Adrenal gland (tissue), 12 donors: ENCODE measurements around the gene SPINK1. TPM values are rescaled to one million over a fixed set of nuclear protein-coding genes. Genes with fewer than 3 reads are reported as not detected.

Source experiments
- DNase-seq, 7 donors: peaks; one replicate each; pipeline ENCODE4 v3.0.0-alpha.2; 2019 to 2020
- H3K27ac ChIP-seq, 5 donors: fragments of 200-600 bp; sonication (generic) in 4 of 5; 1 replicate in 3 of 5; 2 replicates in 2 of 5; pipeline versions ENCODE4 v1.5.1 to v1.8.0; 2016 to 2020; ENCODE audit warnings: mild to moderate bottlenecking in 1 of 5
- H3K27me3 ChIP-seq: fragments of 200-600 bp; 2 replicates; pipeline ENCODE4 v1.8.0; 2021
- H3K36me3 ChIP-seq, 2 donors: fragments of 200-600 bp; replicated peaks in 1 of 2; 1 replicate in 1 of 2; 2 replicates in 1 of 2; pipeline versions ENCODE4 v1.5.1 to v1.8.0; 2018 to 2022
- H3K4me1 ChIP-seq, 2 donors: fragments of 200-600 bp; replicated peaks in 1 of 2; 1 replicate in 1 of 2; 2 replicates in 1 of 2; pipeline versions ENCODE4 v1.5.1 to v1.8.0; 2018 to 2021
- H3K4me3 ChIP-seq, 4 donors: fragments of 200-600 bp; sonication (generic) in 3 of 4; one replicate each; pipeline ENCODE4 v1.5.1; 2016 to 2018
- H3K9me3 ChIP-seq, 3 donors: fragments of 200-600 bp; sonication (generic) in 1 of 3; replicated peaks in 1 of 3; 1 replicate in 2 of 3; 2 replicates in 1 of 3; pipeline versions ENCODE4 v1.5.1 to v1.8.0; 2016 to 2021
- POLR2A ChIP-seq, 2 donors: fragments of 450-650 bp; IDR thresholded peaks; one replicate each; pipeline ENCODE4 v1.6.1; 2017; ENCODE audit warnings: antibody characterized with exemption in 2 of 2, mild to moderate bottlenecking in 2 of 2, moderate library complexity in 1 of 2
- WGBS, 4 donors: extraction: QIAGEN DNeasy Blood & Tissue Kit in 2 of 4; methylation state at CpG; one replicate each; pipeline versions ENCODE4 v1.1.5 to v1.1.7; 2013 to 2017; 5-methylcytosine and 5-hydroxymethylcytosine counted together
- intact Hi-C, 2 donors: fragments of 100-400 bp; cut with DNase I; formaldehyde crosslinking; loops; one replicate each; pipeline versions ENCODE4 v1.14.1 to v1.15.0; 2022 to 2023
- polyA plus RNA-seq, 3 donors: library from polyadenylated mRNA; stranded (reverse); fragments of 200-250 nt in 2 of 3; fragments of 350-450 nt in 1 of 3; fragmentation: Illumina TruSeq in 1 of 3; extraction: RNeasy Lipid Tissue Mini Kit (QIAGEN cat#74804) in 1 of 3; gene quantifications; one replicate each; pipeline ENCODE4 v1.2.3, GENCODE V29; 2013 to 2014
- total RNA-seq, 9 donors: library from RNA; depleted of rRNA in 4 of 9; stranded (reverse); fragments of >200 nt in 4 of 9; fragments of 120-200 nt in 1 of 9; fragmentation: NEBNext Ultra II Directional in 1 of 9; extraction: Animal tissue kit (Norgen Biotek cat#: 25700) in 1 of 9; gene quantifications; one replicate each; pipeline versions ENCODE4 v1.1.0 to v1.2.4, GENCODE V29; 2013 to 2023
- TF ChIP-seq, protein P1 (sequence below), 6 experiments: fragments of 450-650 bp in 4 of 6; fragments of 200-600 bp in 2 of 6; sonication (generic) in 1 of 6; IDR thresholded peaks; 1 replicate in 5 of 6; 2 replicates in 1 of 6; pipeline versions ENCODE4 v1.5.1 to v1.8.0; 2016 to 2021; ENCODE audit warnings: antibody characterized with exemption in 6 of 6, mild to moderate bottlenecking in 2 of 6, moderate library complexity in 1 of 6
- donor health status: healthy with polysubstance abuse.
- donor health status: Bipolar disorder and iron deficiency.
- donor health status: DM: yes; HTN: yes; CAD: no.
- donor health status: DM: no; HTN: no; CAD: no.
- donor health status: DM: no; HTN: no; CAD: no.
- donor health status: DM: yes; HTN: yes; CAD: no.

SPINK1 gene
- total and polyA plus RNA-seq, 12 donors = 1.3 to 6.5 (median 4.3) TPM; not detected in 6

- Histone ChIP-seq H3K4me1 (no peaks in the 10 kb centered on the region), H3K27me3 (no peaks in the 10 kb centered on the region), H3K4me3 (no peak overlapping the region), H3K9me3 (no peaks in the 10 kb centered on the region), H3K27ac (no peak overlapping the region), H3K36me3 (no peaks in the 10 kb centered on the region)
- intact Hi-C loops = loop anchor here (2.0 to 5.0 kb wide), 2 partner anchors 194 to 195 kb away; no protein-coding TSS in a partner anchor
- TF ChIP-seq POLR2A (IDR thresholded peaks at IDR 0.05) = no peak
- TF ChIP-seq, protein P1, sequence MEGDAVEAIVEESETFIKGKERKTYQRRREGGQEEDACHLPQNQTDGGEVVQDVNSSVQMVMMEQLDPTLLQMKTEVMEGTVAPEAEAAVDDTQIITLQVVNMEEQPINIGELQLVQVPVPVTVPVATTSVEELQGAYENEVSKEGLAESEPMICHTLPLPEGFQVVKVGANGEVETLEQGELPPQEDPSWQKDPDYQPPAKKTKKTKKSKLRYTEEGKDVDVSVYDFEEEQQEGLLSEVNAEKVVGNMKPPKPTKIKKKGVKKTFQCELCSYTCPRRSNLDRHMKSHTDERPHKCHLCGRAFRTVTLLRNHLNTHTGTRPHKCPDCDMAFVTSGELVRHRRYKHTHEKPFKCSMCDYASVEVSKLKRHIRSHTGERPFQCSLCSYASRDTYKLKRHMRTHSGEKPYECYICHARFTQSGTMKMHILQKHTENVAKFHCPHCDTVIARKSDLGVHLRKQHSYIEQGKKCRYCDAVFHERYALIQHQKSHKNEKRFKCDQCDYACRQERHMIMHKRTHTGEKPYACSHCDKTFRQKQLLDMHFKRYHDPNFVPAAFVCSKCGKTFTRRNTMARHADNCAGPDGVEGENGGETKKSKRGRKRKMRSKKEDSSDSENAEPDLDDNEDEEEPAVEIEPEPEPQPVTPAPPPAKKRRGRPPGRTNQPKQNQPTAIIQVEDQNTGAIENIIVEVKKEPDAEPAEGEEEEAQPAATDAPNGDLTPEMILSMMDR (IDR thresholded peaks at IDR 0.05) = no peak
- no peak for DNase-seq
- WGBS, 4 donors = 86 to 91% (median 88%) methylated on average over 5 of the region's 5 CpGs
These were observed 9.7 kb downstream of the SPINK1 start for GRCh38 chr5:147821766-147822165.

DNA sequence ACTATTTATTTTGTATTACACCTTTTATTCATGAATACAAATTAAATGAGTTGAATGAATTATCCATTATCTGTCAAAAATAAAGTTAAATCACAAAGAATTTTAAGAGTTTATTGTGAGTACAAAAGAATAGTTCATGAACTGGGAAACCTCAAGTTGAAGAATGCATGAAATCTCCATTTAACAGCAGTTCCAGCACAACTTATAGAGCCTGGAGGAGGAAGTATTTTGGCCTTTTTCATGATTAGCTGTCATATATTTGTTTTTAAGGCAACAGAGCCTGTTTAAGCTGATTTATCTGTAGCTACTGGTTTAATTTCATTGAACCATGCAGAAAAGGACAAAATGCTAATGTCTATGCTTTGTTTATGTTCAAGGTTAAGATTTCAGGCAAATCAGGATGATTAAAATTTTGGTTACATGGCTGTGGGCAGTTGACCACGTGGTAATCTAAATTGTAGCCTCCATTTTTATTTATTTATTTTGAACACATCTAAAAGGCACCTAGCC lies 12.2 kb downstream of the SPINK1 start:
- intact Hi-C loops = no loop called here
- H3K4me1 ChIP-seq = no peaks in the 10 kb centered on the region
- H3K9me3 ChIP-seq = no peaks in the 10 kb centered on the region
- H3K36me3 ChIP-seq = no peaks in the 10 kb centered on the region
- no peak overlapping the region for H3K27ac ChIP-seq
- no peak for DNase-seq
- no peaks in the 10 kb centered on the region for H3K27me3 ChIP-seq
- H3K4me3 ChIP-seq = no peak overlapping the region
- no peak for TF ChIP-seq POLR2A (IDR thresholded peaks at IDR 0.05)
- TF ChIP-seq, protein P1 (IDR thresholded peaks at IDR 0.05) = no peak
- WGBS, 4 donors = 51 to 73% (median 55%) methylated on average over 1 of the region's 1 CpG

DNA sequence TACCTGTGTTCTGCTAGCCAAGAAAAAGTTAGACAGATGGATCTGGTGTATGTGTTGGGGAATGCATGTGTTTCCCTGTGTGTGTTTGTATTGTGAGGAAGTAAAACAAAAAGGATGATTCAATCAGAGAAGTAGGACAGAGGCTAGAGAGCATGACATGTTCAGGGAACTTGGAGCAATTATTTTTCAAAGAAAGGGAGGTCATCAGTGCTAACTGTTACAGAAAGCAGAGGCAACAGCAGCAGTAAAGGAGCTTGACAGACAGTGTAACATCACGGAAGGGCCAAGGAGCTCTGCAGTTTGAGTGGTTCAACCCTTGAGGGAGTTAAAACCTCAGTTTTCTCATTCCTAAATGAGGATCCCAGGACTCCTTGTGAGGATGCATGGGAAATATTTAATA lies 13.2 kb downstream of the SPINK1 start:
- H3K27ac ChIP-seq = no peak overlapping the region
- no peak for DNase-seq
- no peaks in the 10 kb centered on the region for H3K36me3 ChIP-seq
- H3K9me3 ChIP-seq = no peaks in the 10 kb centered on the region
- H3K4me1 ChIP-seq = no peaks in the 10 kb centered on the region
- H3K4me3 ChIP-seq = no peak overlapping the region
- WGBS, 4 donors = 38 to 50% (median 44%) methylated on average over 1 of the region's 1 CpG
- TF ChIP-seq, protein P1 (IDR thresholded peaks at IDR 0.05) = no peak
- no peak for TF ChIP-seq POLR2A (IDR thresholded peaks at IDR 0.05)
- H3K27me3 ChIP-seq = no peaks in the 10 kb centered on the region
- intact Hi-C loops = no loop called here

- H3K27ac ChIP-seq = no peak overlapping the region
- DNase-seq = no peak
- intact Hi-C loops = no loop called here
- no peaks in the 10 kb centered on the region for H3K27me3 ChIP-seq
- no peaks in the 10 kb centered on the region for H3K9me3 ChIP-seq
- H3K4me1 ChIP-seq = no peaks in the 10 kb centered on the region
- H3K4me3 ChIP-seq = no peak overlapping the region
- WGBS, 4 donors = 75 to 86% (median 86%) methylated on average over 1 of the region's 1 CpG
- no peak for TF ChIP-seq POLR2A (IDR thresholded peaks at IDR 0.05)
- TF ChIP-seq, protein P1 (IDR thresholded peaks at IDR 0.05) = no peak
- no peaks in the 10 kb centered on the region for H3K36me3 ChIP-seq
These were observed 17.8 kb downstream of the SPINK1 start for GRCh38 chr5:147813696-147814095.
